Ramos (cell line): ENCODE results near the gene DUOX1.
"Not testable (repeated sequence)": the region's sequence is repeated elsewhere in the genome, so short reads cannot be mapped to it uniquely, and the experiment has no call there.

Experiments used
- in situ Hi-C: fragments of 300-500 bp; cut with MboI; formaldehyde crosslinking; loops from one replicate; pipeline ENCODE4 v1.14.3; 2022; ENCODE audit warnings: low sequenced_read_pairs; ENCODE audit not compliant: unreplicated experiment

DUOX1 gene

GRCh38 chr15:45120081-45120972 lies 9.5 kb upstream of the DUOX1 start:
- in situ Hi-C loops = no loop called here

GRCh38 chr15:45121020-45121419 lies 8.8 kb upstream of the DUOX1 start:
- in situ Hi-C loops = no loop called here

GRCh38 chr15:45121706-45122417 lies 7.9 kb upstream of the DUOX1 start:
- in situ Hi-C loops = no loop called here

GRCh38 chr15:45122719-45123118 lies 7.1 kb upstream of the DUOX1 start:
- in situ Hi-C loops = no loop called here

- in situ Hi-C loops = no loop called here
Observed at GRCh38 chr15:45123397-45123796, 6.4 kb upstream of the DUOX1 start.

GRCh38 chr15:45126535-45127158 lies 3.1 kb upstream of the DUOX1 start:
- in situ Hi-C loops = no loop called here

GRCh38 chr15:45128971-45129639 lies 689 bp upstream of the DUOX1 start:
- in situ Hi-C loops = no loop called here

GRCh38 chr15:45130291-45131000 lies 652 bp downstream of the DUOX1 start:
- in situ Hi-C loops = no loop called here

- in situ Hi-C loops = no loop called here
Observed at GRCh38 chr15:45131510-45131909, 1.7 kb downstream of the DUOX1 start.

GRCh38 chr15:45132844-45133560 lies 3.2 kb downstream of the DUOX1 start:
- in situ Hi-C loops = no loop called here

GRCh38 chr15:45133561-45133920 lies 3.7 kb downstream of the DUOX1 start:
- in situ Hi-C loops = no loop called here

GRCh38 chr15:45134046-45134445 lies 4.3 kb downstream of the DUOX1 start:
- in situ Hi-C loops = no loop called here

GRCh38 chr15:45134682-45135604 lies 5.1 kb downstream of the DUOX1 start:
- in situ Hi-C loops = no loop called here

GRCh38 chr15:45135705-45136377 lies 6.0 kb downstream of the DUOX1 start:
- in situ Hi-C loops = not testable (repeated sequence)

- in situ Hi-C loops = no loop called here
Observed at GRCh38 chr15:45136378-45136764, 6.6 kb downstream of the DUOX1 start.

- in situ Hi-C loops = no loop called here
Observed at GRCh38 chr15:45137703-45138102, 7.9 kb downstream of the DUOX1 start.

- in situ Hi-C loops = no loop called here
Observed at GRCh38 chr15:45138814-45139765, 9.3 kb downstream of the DUOX1 start.
